ENCODE data around the gene FAM174C.

The FAM174C gene

GRCh38 chr19:1251330-1252220 lies 23.8 kb upstream of the FAM174C start:
- DNase-seq, result no peak

GRCh38 chr19:1252221-1252820 lies 23.0 kb upstream of the FAM174C start:
- DNase-seq, result no peak

DNA sequence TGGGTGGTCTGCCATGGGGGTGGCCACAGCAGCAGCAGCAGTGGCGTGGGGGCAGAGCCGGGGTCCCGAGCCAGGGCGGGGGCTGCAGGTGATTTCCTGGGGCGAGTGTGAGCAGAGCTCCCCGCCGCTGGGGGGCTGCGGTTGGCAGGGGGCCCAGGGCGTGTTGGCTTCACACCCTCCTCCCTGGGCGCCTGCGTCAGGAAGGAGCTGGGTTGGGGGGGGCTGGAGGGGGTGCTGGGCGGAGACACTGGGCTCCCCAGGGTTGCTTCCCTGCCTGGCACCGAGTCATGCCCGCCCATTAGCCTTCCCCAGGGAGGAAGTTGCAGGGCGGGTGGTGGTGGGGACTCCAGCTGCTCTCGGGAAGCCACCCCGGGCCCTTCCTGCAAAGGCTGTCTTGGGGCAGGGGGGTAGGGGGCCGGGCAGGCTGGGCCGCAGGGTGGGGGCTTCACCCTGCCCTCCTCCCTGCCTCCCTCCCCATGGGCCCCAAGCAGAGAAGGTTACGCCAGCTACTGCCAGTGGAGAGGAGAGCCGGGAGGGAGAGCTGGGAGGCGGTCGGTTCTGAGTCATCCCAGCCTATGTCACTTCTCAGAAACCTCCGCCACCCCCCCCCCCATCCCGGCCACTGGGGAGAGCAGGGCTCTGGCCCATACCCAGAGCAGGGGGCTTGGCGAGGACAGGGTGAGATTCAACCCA lies 22.4 kb upstream of the FAM174C start:
- DNase-seq, result no peak

GRCh38 chr19:1253514-1254080 lies 21.7 kb upstream of the FAM174C start:
- no peak for DNase-seq

- no peak for DNase-seq
Measured at GRCh38 chr19:1254081-1254527, 21.2 kb upstream of the FAM174C start.

DNA sequence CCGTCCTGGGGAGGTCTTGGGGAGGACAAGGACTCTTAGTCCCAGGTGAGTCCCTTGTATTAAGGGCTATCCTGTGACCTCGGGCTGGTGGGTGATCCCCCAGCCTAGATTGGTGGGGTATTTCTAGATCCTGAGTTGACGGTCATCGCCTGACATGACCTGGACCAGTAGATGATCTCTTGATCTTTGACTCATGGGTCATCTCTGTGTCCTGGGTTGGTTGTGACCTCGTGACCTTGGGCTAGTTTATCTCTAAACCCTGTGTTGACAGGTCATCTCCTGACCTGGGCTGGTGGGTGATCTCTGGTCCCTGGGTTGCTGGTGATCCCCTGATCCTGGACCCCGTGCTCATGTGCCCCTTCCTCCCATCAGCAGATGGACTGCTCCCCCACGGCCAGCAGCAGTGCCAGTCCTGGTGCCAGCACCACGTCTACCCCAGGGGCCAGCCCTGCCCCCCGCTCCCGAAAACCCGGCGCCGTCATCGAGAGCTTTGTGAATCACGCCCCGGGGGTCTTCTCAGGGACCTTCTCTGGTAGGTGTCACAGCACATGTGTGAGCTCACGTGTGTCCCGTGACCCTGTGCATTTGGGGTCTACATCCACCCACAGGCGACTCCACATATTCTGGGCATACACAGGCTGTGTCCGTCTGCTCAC lies 20.7 kb upstream of the FAM174C start:
- DNase-seq, result no peak

GRCh38 chr19:1255186-1256161 lies 19.9 kb upstream of the FAM174C start:
- no peak for DNase-seq

DNA sequence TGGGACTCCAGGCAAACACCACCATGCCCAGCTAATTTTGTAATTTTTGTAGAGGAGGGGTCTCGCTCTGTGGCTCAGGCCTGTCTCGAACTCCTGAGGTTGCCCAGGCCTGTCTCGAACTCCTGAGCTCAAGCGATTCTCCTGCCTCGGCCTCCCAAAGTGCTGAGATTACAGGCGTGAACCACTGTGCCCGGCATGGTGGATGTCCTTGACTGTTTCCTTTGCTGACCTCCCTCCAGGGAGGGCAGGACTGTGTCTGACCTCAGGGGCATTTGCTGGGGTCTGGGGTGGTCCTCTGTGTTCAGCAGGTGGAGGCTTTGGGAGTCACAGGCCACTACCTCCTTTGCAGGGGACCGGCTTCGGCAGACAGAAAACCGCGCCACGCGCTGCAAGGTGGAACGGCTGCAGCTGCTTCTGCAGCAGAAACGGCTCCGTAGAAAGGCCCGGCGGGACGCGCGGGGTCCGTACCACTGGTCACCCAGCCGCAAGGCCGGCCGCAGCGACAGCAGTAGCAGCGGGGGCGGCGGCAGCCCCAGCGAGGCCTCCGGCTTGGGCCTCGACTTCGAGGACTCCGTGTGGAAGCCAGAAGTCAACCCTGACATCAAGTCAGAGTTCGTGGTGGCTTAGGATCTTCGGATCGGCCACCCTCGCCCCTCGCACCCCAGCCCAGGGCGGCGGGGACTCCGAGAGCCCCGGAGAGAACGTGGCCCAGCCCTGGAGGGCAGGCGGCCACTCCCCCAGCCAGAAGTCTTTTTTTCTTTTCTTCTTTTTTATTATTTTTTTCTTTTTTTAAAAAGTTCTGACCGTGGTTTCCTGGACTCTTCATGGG lies 18.5 kb upstream of the FAM174C start:
- no peak for DNase-seq

- no peak for DNase-seq
Measured at GRCh38 chr19:1257475-1258162, 17.7 kb upstream of the FAM174C start.

GRCh38 chr19:1258163-1258492 lies 17.2 kb upstream of the FAM174C start:
- no peak for DNase-seq

- no peak for DNase-seq
Measured at GRCh38 chr19:1258707-1259205, 16.6 kb upstream of the FAM174C start.

DNA sequence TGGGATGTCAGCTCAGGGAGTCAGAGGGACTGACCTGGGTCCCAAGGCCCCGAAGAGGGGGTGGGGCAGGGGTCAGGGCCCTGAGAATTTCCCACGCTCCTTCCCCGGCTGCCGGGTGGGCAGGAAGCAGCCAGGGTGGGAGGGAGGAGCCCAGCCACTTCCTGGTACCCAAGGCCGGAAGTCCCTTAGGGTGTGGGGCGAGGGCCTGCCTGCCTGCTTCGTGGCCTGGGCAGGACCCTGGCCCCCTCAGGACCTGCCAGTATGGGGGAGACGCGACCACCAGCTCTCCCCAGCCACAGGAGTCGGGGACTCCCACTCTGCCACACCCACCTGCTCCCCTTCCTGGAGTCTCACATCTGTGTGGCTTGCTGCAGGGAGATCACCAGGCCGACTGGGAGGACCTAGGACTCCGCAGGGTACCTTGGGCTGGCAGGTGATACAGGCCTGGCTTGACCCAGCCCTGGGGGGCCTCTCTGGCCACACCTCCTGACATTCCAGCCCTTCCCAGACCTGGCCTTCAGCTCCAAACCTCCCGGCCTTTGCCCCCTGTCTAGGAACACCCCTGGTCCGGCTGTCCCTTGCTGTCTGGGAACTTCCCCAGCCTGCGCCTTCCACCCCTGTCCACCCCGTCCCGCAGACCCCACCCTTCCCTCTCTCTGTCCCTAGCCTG lies 16.0 kb upstream of the FAM174C start:
- DNase-seq, result no peak

DNA sequence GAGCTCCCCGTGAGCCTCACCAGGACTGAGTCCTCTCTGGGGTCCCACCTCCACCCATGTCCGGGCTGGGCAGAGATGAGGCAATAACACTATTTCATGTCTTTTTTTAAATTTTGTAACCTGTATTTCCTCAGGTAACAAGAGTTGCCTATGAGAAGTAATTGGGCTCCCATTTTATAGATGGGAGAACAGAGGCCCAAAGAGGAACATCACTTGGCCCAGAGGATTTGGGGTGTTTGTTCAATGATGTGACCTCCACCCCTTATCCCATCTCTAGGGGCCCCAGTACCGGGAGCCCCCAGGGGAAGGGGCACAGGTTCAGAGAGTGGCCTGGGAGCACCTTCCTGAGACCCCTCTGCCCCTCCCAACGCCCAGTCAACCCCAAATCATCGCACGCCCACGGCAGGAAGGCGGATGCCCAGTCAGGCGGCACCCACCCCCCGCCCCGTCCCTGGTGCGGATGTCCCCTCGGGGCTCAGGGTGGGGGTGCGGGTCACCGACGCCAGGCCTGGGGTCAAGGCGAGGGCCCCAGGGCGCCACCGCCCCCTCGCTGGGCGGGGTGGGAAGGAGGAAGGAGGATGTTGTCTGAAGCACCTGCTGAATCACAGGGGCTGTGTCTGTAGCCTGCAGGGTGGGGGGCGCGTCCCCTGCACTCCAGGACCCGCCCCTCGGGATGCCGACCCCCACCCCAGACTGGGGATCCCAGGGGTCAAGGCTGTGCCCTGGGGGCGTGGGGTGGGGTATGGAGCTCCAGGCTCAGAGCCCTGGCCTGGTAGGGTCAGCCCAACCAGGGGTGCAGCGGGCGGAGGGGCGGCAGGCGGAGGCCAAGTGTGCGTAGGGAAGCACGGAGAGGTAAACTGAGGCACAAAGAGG lies 15.2 kb upstream of the FAM174C start:
- no peak for DNase-seq

GRCh38 chr19:1260749-1261537 lies 14.4 kb upstream of the FAM174C start:
- DNase-seq, result peak; percentile 71

DNA sequence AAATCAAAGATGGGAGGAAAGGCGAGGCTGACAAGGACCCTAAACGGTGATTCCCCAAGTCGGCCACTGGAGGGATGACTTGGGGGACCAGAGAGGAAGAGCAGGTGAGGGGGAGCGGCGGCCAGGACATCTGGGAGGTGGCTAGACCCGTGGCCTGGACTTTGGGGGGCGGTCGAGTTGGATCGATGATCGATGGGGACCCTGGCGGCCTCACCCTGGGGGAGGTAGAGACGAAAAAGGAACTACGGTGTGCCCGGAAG lies 13.9 kb upstream of the FAM174C start:
- no peak for DNase-seq

DNA sequence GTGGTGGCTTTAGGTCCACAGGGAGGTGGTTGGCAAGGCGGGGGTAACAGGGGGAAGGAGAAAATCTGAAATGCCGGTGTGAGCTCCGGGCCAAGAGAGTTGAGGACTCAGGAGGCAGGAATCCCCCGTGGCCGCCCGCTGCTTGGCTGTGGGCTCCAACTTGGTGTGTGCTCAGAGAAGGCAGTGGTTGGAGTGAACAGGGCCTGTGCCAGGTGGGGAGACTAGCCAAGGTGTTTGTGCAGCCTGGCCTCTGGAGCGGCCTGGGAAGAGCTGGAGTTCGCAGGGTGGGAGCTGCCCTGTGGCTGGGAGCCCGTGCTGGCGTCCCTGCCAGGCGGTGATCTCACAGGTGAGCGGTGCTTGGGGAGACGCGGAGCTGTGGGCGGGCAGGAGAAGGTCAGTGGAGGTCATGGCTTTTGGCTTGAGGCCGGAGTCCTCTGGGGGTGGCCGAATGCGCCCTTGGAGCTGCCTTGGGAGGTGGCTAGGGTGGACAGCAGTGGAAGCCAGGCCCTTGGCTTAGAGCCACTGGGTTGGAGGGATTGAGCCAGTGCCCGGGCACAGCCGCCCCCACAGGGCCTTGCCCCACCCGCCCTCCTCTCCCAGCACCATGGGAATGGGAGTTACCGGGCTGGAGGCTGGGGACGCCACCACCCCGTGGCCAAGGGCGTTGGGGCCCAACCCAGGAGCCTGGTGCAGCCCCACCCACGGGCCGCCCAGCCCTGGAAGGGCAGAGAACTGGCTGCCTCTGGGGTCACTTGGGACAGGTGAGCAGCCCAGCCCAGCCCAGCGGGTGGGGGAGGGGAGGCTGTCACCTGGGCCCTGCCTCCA lies 13.3 kb upstream of the FAM174C start:
- DNase-seq, result no peak

DNA sequence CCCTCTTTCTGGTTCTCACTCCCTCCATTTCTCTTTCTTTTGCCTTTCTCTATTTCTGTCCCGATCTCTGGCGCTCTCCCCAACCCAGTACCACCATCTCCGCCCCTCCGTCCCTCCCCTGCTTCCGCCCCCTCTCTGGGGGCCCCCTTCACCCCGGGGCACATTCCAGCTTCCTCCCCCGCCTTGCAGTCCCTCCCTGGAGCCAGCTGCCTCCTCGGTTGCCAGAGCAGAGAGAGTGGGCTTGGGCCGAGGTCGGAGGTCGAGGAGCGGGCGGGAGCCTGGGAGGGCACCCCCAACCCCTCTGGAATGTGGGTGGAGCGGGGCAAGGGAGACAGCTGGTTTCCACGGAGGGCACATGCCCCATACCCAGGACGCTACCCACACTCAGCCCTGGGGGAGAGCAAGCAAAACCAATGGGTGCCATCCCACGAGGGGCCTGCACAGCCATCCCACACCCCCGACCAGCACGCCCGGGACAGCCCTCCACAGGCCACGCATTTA lies 12.7 kb upstream of the FAM174C start:
- no peak for DNase-seq
